Measurements from ENCODE around the gene GLTPD2.
"Not testable (repeated sequence)": the region's sequence is repeated elsewhere in the genome, so short reads cannot be mapped to it uniquely, and the experiment has no call there.

GLTPD2 gene

DNA sequence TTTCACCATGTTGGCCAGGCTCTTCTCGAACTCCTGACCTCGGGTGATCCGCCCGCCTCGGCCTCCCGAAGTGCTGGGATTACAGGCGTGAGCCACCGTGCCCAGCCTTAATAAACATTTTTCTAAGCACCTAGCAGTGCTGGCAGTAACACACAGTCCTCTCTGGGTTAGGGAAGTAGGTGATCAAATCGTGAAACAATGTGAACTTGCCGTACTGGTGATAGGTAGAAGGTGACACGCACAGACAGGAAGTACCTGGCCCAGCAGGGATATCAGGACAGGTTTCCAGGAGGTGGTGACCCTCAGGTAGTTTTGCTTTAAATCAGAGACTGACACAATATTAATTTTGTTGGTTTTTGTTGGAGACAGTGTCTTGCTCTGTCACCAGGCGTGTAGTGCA lies 22.7 kb downstream of the GLTPD2 start:
- DNase-seq, result no peak

DNA sequence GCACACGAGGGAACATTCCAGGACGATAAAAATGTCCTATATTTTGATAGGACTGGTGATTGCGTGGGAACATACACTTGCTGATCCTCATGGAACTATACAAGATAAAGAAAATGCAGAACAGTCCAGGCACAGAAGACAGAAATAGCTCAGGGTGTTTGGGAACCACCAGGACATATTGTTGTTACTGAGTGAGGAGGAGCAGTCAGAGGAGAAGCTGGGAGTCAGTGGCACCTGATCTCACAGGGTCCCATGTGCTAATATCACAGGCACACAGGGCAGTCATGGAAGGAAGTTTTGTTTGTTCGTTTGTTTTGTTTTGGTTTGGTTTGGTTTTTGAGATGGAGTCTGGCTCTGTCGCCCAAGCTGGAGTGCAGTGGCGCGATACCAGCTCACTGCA lies 23.9 kb downstream of the GLTPD2 start:
- no peak for DNase-seq

DNA sequence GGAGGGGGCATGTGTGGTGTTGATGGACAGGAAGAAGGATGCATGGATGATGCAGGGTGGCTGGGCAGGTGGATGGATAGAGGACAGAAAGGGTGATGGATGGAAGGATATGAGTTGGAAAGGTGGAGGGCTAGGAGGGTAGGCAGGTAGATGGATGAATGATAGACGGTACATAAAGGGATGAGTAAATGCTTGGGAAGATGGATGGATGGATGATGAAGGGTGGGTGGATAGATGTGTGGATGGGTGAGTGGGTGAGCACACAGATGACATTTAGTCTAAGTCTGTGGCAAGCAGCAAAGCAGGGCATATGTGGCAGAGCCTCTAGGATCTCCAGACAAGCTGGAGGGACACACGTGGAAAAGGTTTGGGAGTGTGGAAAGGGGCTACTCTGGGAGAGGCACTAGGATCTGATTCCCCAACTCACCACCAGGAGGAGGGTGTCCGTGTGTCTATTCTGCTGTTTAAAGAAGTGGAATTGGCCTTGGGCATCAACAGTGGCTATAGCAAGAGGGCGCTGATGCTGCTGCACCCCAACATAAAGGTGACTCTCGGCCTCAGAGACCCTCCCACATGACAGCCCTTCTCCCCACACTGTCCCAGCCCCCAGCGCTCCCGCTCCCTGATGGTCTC lies 26.4 kb downstream of the GLTPD2 start:
- no peak for DNase-seq

DNA sequence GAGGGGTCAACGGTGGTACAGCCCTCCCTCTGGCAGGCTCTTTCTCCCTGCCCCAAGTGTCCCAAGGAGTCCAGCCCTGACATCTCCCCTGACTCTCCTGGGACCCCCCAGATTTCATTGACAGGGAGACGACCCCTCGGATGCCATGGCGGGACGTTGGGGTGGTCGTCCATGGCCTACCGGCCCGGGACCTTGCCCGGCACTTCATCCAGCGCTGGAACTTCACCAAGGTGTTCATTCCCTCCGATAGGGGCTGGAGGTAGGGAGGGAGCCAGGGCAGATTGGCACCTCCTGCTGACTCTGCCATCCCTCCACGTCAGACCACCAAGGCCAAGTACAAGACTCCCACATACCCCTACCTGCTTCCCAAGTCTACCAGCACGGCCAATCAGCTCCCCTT lies 28.1 kb downstream of the GLTPD2 start:
- no peak for DNase-seq

DNA sequence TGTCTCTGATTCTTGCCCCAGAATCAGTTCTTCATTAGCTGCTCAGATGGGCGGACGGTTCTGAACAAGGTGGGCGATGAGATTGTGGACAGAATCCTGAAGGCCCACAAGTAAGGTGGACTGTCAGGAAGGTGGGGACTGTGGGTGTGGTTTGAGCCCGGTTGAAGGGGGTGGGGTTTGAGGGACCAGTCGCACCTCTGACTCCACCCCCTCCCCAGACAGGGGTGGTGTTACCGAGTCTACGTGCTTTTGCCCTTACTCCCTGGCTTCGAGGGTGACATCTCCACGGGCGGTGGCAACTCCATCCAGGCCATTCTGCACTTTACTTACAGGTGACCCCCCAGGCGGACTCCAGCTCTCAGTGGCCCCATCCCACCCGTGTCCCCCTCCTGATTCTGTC lies 29.5 kb downstream of the GLTPD2 start:
- DNase-seq, result no peak

DNA sequence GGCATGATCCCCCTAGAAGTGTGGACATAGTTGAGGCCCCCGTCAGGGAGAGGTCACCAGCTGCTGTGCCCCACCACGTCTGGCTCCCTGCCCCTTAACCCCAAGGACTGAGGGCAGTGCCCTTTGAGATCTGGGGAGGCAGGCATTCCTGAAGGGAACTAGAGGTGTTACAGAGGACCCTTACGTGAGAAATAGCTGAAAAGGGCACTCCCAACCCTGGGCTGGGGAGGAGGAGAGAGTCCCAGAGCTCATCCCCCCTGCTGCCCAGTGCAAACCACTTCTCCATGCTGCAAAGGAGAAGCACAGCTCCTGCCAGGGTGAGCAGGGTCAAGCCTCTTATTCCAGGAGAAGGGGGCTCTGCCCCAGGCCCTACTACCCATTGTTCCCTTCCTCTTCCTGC lies 34.1 kb downstream of the GLTPD2 start:
- DNase-seq, result no peak

DNA sequence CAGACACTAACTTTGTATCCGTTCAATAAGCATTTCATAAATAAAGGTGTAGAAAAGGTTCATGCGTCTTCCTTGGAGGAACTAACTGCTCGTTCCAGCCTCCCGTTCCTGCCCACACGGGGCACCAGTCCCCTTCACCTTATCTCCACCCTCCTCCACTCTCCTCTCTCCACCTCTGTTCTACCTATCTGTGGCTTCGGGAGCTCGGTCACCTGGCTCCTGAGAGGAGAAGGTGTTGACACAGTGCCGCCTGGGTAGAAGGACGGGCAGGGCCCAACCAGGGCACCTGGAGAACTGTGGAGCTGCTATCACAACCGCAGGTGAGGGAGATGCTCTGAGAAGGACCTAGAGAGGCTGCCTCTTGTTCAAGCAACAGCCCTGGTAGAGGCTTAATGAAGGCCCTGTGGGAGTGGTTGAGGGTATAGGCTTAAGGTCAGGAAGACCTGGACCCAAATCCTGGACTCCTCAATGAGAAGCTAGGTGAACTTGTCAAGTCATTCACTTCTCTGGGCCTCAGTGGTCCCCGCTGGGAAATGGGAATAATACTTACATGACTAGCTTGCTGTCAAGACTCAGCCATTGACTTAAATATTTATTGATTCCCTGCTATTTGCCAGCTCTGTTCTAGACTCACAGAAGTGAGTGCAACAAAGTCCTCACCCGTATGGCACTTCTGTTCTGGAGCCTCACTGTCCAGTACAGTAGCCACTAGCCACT lies 34.8 kb downstream of the GLTPD2 start:
- no peak for DNase-seq

DNA sequence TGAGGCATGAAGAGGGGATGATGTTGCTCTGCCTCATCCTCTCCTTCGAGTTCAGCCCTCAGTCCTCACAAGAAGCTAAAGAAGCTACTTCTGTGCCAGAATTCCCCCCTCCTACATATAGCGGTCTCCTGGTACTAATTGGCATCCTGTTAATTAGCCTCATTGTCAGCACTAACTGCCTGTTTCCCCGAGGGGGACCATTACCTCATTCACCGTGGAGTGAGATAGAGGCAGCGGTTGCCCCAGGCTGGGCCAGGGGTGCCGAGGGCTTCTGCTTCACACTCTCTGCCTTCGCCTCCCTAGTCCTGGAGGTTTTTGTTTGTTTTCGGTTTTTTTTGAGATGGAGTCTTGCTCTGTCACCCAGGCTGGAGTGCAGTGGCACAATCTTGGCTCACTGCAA lies 38.6 kb downstream of the GLTPD2 start:
- DNase-seq, result no peak

DNA sequence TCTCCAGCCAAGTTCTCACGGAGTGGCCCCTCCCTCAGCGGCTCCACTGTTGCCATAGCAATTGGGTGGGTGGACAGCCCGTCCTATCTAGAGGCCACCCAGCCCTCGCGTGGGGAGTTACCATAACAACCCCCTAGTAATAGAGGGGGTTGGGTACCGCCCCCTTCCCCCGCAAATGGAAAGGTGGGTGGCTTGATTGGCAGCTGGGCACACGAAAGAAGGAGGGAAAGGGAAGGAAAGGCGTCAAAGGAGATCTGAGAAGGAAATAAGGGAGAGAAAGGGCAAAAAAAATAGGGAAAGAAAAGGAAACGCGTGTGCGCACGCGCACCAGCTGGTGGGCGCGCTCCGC lies 44.0 kb downstream of the GLTPD2 start:
- DNase-seq, result not testable (repeated sequence)

DNA sequence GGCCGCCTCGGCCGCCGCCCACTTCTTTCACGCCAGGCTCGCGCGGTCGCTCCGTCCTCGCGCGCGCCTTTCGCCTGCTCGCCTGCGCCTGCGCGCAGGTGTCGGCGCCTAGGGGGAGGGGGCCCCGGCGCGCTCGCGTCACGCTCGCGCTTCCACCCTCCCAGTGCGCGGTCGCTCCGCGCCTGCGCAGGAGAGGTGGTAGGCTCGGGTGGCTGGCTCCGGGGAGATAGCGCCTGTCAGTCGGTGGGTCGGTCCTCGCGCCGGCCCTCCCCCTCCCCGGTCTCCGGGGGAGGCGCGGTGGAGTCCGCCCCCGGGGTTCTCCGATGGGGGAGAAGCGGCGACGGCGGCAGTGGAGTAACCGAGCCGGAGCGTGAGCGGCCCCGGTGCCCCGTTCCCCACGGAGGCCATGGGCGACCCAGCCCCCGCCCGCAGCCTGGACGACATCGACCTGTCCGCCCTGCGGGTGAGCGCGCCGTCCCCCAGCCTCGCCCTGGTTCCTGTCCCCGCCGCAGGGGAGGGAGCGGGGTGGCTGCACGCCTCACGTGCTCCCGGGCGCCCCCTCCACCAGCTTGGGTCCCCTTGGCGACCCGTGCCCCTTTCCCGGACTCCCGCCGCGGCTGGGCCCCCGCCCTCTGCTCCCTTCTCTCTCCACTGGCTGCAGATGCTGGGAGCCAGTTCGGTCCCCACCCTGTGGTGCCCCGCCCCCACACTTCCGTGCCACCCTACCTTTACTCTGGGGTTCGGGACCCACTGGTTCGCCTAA lies 44.6 kb downstream of the GLTPD2 start, which contains the start of gene MINK1:
TSS of gene MINK1 (plus strand) at position 163 of the 763 bp plus-strand sequence. CDS start at position 407, 244 bp downstream.
- peak; percentile 97 for DNase-seq

DNA sequence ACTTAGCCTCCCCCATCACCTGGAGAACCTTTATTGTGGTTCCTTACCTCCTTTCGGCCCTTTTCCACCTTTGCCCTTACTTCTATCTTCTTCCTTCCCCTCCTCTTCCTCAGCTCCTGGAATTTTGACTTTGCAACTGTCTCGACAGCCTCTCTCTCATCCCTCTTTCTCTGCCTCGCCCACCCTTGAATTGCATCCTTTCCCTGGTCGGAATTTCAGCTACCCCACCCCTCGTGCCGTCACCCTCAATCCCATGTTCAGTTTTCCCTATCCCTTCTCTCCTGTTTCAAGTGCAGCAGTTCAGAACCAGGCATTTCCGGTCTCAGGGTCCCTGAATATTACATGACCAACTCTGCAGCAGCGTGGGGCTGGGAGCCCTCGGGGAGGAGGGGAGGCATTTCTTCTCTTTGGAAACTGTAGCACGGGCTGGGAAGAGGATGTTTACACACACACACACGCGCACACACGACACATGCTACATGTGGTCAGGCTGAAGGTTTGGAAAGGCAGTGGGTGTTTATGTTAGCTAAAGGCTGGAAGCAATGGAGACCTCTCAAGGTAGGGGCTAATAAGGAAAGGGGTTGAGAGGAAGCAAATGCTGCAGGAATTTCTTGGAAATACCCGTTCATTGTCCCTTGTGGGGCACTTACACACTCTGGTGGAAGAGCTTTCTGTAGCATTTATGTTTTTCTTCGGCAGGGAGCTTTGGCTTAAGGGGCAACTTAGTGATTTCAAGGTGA lies 45.3 kb downstream of the GLTPD2 start:
- DNase-seq, result peak; percentile 54

DNA sequence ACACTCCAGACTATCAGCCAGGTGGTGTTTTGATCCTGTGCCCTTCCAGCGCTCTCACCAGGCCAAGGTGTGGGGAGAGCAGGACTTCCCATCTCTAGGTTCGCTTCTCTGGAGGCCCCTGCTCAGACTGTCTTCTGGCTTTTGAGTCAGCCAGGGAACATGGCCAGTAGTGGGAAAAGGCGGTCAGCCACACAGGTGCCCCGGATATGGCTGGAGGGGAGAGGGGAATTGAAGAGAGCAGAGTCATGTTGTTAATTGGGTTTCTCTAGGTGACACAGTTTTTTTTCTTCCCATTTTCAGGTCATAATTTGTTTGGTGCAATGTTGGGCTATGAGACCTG lies 45.9 kb downstream of the GLTPD2 start:
- no peak for DNase-seq

DNA sequence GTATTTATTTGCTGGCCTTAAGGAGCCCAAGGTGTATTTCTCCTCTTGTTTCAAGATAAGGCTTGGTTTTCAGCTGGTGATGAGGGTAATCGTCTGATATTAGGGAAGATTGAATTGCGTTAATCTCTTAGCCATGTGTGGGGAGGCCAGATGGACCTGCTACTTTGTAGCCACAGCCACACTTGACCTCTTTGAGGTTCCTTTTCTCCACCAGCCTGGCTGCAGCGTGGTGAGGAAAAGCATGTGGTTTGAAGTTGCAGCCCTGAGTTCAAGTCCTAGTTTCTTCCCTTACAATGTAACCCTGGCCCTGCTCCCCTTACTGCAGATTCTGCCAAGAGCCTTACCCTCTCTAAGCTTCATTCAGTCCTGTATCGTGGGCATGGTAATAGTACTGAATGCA lies 47.5 kb downstream of the GLTPD2 start:
- DNase-seq, result no peak

DNA sequence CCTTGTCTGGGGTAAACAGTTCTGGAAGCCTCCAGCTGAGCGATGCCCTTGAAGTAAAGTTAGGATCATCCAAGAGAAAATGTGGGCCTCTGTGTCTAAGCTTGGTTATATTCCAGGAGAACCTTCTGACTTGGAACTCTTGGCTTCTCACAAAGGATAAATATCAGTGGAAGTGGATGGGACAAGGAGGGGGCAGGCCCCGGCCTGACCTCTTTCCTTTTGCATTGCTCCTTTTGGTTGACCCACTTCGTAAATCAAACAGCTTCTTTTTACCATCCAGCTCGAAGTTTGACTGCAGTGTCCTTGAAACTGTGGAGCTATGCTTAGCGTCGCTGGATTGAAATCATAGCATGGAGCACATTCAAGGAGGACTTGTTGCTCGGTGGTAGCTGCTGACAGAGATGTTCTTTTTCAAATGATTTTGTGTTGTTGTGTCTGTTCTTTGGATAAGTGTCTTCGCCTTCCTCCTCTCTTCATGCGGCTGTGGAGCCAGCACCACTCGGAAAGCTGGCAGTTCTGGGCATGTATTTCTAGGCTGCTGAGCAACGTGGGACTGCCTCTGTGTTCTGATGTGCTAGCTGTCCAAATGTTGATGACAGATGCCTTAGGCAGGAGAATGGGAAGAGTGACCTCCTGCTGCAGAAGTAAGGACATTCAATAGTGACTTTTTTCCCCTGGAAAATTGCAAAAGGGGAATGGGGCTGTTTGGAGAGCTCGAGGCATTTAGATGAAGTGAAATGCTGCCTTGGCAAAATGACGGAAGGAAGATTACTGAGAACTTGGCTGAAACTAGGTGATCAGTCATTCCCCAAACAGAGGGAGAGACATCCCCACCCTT lies 48.9 kb downstream of the GLTPD2 start:
- DNase-seq, result no peak

DNA sequence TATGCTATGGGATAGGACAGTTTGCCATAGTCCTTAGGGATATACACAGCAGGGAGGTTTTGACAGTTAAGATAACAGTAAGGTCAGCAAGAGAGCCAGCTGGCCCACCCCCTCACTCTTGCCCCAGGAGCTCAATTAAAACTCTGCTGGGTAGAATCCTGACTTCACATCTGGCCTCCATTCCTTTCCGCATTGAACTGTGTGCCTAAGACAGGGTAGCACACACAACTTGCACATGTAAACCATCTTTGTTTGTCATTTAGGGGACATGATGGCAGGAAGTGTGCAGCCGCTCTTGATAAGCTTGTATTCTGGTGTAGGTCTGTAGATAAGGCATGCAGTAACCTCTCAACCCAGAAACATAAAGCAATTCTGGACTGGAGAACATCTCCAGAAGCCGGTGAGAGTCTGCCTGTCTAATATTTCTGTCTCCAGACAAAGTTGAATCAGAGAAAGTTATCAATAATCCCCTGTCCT lies 49.6 kb downstream of the GLTPD2 start:
- DNase-seq, result no peak

DNA sequence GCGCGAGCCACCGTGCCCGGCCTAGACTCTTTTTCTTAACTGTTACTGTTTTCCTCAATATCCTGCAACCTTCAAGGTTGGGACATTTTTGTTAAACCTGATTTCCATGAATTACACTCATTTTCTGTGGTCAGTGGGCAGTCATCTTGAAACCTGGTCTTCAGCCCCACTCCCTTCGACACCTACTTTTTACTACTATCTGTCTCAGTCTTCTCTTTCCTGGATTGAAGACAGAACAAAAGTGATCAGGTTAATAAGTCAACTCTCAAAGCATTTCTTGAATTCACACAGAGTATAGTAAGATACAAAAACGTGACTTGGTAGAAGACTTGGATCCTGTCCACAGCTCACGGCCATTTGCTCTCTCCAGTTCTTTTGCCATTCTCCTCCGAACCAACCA lies 50.5 kb downstream of the GLTPD2 start:
- DNase-seq, result no peak
